Ovary (tissue), 3 donors: Measurements from ENCODE around the gene TRIM10.

ENCODE experiments used
- CTCF ChIP-seq, 3 donors: fragments of 450-650 bp in 2 of 3; fragments of 200-600 bp in 1 of 3; IDR thresholded peaks; one replicate each; pipeline versions ENCODE4 v1.5.1 to v1.8.0; 2016 to 2022; ENCODE audit warnings: antibody characterized with exemption in 3 of 3, mild to moderate bottlenecking in 1 of 3
- POLR2A ChIP-seq: fragments of 450-650 bp; IDR thresholded peaks from one replicate; pipeline ENCODE4 v1.6.1; 2017; ENCODE audit warnings: antibody characterized with exemption, mild to moderate bottlenecking, moderate library complexity
- donor health status: DM: no; HTN: no; CAD: no.

GRCh38 chr6:30154061-30154460 lies 7.0 kb downstream of the TRIM10 start:
- TF ChIP-seq CTCF (IDR thresholded peaks at IDR 0.05), result no peak
- TF ChIP-seq POLR2A, result no peak
